GM18861 (cell line): ENCODE measurements around the gene ADTRP.

ENCODE experiments used
- ATAC-seq: cut with Tn5 transposase; IDR thresholded peaks from one replicate; pipeline ENCODE4 v1.9.1; 2021; ENCODE audit not compliant: unreplicated experiment

Gene ADTRP

GRCh38 chr6:11774426-11774825, 4.2 kb downstream of the ADTRP start:
- ATAC-seq: no peak

GRCh38 chr6:11773581-11773980, 5.0 kb downstream of the ADTRP start:
- no peak for ATAC-seq

GRCh38 chr6:11773013-11773412, 5.6 kb downstream of the ADTRP start:
- ATAC-seq: no peak

GRCh38 chr6:11772109-11772825, 6.3 kb downstream of the ADTRP start:
- ATAC-seq: no peak

DNA sequence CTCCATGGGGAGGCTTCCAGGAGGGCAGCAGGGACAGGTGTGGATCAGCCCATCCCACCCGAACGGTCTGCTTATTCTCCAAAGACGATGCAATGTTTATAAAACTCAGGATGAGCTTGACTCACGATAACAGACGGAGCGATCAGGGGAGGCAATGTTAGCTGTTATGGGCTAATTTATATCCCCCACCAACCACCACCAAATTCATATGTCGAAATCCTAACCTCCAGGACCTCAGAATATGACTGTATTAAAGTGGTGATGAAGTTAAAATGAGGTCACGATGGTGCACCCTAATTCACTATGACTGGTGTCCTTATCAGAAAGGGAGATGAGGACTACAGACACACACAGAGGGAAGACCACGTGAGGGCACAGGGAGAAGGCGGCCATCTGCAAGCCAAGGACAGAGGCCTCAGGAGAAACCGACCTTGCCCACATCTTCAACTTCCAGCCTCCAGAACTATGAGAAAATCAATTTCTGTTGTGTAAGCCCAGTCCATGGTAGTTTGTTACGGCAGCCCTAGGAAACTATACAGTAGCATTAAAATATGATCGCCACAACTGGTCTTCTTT, 7.0 kb downstream of the ADTRP start:
- no peak for ATAC-seq

- no peak for ATAC-seq
Measured at GRCh38 chr6:11770546-11771466, 7.8 kb downstream of the ADTRP start.

DNA sequence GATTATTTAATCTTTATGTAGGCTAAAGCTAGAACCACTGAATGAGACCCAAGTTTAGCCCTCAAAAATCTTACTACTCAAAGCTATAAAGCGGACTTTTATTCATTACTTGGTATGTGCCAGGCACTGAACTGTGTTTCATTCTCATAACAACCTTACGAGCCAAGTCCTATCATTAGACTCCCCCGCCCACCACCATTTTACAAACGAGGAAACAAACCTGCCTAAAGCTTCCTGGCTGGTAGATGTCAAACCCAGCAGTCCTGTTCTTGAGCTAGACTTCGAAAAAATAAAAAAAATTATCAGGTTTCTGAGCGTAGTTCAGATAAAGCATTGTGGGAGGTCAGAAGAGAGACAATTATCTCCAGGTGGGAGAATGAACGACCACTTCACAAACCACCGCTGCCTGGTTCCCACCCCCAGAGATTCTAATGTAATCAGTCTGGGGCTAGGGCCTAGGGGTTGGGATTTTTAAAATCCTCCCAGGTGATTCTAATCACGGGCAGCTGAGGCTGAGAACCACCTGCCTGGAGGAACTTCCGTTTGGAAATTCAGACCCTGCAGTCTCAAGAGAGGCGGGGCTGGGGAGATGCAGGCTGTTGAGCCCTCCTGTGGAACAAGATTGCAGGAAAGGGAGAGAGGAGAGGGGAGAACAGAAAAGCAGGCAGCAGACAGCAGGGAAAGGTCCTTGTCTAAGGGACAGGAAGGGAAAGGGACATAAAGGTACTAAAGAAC, 8.6 kb downstream of the ADTRP start:
- no peak for ATAC-seq

- ATAC-seq: no peak
Measured at GRCh38 chr6:11769244-11769643, 9.4 kb downstream of the ADTRP start.

- ATAC-seq: no peak
Measured at GRCh38 chr6:11767978-11768756, 10.4 kb downstream of the ADTRP start.

DNA sequence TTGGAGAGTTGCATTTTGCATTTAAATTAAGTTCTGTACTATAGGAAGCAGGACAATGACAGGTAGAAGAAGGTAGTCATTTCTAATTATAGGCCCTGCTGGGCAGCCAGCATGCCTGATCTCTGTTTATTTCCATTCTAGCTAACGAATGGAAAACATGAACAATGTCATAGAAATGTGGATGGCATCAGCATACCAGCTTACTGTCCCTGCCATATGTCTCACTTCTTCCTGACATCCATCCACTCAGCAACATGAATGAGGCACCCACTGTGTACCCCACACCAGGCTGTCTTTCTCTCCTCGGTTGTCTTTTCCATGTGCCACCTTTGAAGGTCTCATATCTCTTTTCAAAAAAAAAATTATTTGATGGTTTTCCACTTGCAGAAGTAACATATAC, 11.1 kb downstream of the ADTRP start:
- ATAC-seq: no peak

GRCh38 chr6:11766589-11767450, 11.8 kb downstream of the ADTRP start:
- ATAC-seq: no peak

- ATAC-seq: no peak
Measured at GRCh38 chr6:11766043-11766442, 12.6 kb downstream of the ADTRP start.

- no peak for ATAC-seq
Measured at GRCh38 chr6:11764250-11764604, 14.4 kb downstream of the ADTRP start.

DNA sequence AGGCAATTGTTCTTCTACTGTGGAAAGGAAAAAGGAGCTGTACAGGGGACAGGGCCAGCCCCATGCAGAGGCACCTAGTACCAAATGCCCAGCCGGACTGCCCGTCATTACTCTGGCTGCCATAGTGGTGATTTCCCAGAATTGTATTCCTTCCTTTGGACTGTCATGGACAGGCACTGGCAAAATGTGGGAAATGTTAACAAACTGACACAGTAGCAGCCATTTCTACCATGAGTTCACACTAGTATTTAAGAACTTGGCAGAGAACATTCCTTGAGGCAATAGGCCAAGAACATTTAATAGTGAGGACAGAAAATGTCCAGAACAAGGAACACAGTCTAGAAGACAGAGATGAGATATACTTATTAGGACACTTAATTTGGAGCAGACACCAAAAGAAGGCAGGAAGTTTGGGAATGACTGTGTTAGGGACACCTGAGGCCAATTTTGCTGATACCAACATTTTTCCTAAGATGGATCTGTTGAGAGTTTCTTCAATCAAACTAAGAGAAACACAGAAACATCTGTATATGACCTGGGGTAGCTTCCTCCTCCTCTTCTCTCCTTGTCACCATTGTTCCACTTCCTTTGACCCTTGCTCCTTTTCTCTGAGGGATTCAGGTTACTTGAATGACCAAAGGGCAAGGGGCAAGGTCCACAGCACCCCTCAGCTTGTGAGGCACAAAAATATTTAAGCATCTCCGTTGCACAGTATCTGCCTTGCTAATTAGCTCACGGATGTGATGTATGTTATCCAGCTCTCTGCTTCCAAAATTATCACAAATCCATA, 14.9 kb downstream of the ADTRP start:
- ATAC-seq: no peak

- ATAC-seq: no peak
Measured at GRCh38 chr6:11762794-11763459, 15.7 kb downstream of the ADTRP start.

DNA sequence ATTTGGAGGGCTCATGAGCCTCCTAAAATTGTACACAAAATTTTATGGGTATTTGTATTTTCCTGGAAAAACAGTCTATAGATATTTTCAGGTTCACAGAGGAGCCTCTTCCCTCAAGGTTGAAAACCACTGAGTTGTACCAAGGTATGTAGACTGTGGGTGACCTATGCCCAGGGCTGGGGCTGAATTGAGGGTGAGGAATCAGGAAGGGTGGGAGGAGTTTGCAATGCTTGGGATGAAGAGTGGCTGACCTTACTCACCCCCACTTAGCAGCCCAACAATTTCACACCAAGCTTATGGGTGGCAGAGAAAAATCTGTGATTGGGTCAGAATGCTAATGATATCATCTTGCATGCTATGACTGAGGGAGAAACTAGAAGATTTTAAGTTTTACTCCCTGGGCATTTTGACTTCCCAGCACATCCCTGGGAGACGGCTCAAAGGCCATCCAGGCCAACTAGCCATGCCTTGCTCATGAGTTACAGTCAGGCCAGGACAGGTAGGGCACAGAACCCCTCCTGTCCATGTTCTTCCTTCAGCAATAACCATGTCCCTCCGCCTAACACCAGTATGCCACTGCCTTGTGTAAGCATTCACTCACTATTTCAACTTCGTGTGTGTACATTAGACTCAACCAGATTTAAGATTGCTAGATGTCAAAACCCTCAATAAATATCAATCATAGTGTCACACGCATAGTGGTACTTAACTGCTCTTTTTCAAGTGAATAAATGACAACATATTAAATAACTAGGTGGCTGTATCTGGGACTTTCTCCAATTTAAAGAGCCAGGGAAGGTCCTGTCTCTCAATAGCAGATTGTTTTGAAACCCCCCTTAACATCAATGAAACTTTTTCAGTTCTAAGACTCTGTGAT, 16.6 kb downstream of the ADTRP start:
- no peak for ATAC-seq

- ATAC-seq: no peak
Measured at GRCh38 chr6:11760015-11760473, 18.6 kb downstream of the ADTRP start.
